ENCODE results near the gene SRSF9.

DNA sequence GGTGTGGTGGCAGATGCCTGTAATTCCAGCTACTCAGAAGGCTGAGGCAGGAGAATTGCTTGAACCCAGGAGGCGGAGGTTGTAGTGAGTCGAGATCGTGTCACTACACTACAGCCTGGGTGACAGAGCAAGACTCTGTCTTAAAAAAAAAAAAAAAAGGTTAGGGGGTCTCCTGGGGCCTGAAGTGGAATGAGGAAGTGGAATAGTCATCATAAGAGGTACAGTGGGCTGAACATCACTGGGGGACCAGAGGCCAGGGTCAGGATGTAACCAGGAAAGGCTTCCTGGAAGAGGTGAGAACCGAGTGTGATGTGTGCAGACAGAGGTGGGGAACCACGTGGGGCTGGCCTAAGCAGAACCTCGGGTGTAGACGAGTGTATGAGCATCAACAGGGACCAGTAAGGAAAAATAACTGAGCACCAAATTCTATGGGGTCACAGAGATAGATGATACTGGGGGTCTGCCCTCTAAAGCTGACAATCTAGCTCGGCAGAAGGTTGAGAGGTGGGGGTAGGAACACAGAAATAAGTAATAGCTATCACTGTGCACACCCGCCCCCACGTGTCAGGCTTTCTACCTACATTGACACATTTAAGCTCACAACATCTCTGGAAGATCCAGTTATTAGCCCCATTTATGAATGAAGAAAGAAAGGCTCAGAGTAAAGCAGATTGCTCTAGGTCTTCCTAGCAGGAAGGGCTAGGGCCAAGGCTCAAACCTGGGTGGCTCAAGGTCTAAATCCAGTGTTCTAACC lies 36.6 kb downstream of the SRSF9 start:
- TF ChIP-seq CHD1 (IDR thresholded peaks at IDR 0.05; ENCODE audit: low read depth, low read length) (no peak), RCOR1 (IDR thresholded peaks at IDR 0.05; ENCODE audit: insufficient replicate concordance, low read length) (no peak), CEBPB (IDR thresholded peaks at IDR 0.05; ENCODE audit: low read depth, low read length) (no peak), POLR2A (IDR thresholded peaks at IDR 0.05; ENCODE audit: low read depth, low read length) (no peak), BHLHE40 (IDR thresholded peaks at IDR 0.05; ENCODE audit: low read depth, low read length) (no peak), MAFK (IDR thresholded peaks at IDR 0.05; ENCODE audit: low read depth, low read length) (no peak), RAD21 (IDR thresholded peaks at IDR 0.05; ENCODE audit: low read length) (no peak), NFE2L2 (IDR thresholded peaks at IDR 0.05; ENCODE audit: low read depth, low read length) (no peak), SMC3 (IDR thresholded peaks at IDR 0.05; ENCODE audit: low read depth, low read length) (no peak), MAZ (IDR thresholded peaks at IDR 0.05; ENCODE audit: borderline replicate concordance, low read depth, low read length) (no peak), MXI1 (IDR thresholded peaks at IDR 0.05; ENCODE audit: borderline replicate concordance, low read depth, low read length) (no peak)
- TF ChIP-seq, protein P1, sequence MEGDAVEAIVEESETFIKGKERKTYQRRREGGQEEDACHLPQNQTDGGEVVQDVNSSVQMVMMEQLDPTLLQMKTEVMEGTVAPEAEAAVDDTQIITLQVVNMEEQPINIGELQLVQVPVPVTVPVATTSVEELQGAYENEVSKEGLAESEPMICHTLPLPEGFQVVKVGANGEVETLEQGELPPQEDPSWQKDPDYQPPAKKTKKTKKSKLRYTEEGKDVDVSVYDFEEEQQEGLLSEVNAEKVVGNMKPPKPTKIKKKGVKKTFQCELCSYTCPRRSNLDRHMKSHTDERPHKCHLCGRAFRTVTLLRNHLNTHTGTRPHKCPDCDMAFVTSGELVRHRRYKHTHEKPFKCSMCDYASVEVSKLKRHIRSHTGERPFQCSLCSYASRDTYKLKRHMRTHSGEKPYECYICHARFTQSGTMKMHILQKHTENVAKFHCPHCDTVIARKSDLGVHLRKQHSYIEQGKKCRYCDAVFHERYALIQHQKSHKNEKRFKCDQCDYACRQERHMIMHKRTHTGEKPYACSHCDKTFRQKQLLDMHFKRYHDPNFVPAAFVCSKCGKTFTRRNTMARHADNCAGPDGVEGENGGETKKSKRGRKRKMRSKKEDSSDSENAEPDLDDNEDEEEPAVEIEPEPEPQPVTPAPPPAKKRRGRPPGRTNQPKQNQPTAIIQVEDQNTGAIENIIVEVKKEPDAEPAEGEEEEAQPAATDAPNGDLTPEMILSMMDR (conservative IDR thresholded peaks at IDR 0.05; ENCODE audit: low read depth, low read length), result no peak
- TF ChIP-seq, protein P2, sequence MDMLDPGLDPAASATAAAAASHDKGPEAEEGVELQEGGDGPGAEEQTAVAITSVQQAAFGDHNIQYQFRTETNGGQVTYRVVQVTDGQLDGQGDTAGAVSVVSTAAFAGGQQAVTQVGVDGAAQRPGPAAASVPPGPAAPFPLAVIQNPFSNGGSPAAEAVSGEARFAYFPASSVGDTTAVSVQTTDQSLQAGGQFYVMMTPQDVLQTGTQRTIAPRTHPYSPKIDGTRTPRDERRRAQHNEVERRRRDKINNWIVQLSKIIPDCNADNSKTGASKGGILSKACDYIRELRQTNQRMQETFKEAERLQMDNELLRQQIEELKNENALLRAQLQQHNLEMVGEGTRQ (IDR thresholded peaks at IDR 0.05; ENCODE audit: low read depth, low read length), result no peak
- TF ChIP-seq, protein P3, sequence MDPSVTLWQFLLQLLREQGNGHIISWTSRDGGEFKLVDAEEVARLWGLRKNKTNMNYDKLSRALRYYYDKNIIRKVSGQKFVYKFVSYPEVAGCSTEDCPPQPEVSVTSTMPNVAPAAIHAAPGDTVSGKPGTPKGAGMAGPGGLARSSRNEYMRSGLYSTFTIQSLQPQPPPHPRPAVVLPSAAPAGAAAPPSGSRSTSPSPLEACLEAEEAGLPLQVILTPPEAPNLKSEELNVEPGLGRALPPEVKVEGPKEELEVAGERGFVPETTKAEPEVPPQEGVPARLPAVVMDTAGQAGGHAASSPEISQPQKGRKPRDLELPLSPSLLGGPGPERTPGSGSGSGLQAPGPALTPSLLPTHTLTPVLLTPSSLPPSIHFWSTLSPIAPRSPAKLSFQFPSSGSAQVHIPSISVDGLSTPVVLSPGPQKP (IDR thresholded peaks at IDR 0.05; ENCODE audit: borderline replicate concordance, low read depth, low read length), result no peak
